ENCODE data around the gene AP5B1.

AP5B1 gene

GRCh38 chr11:65798882-65799281 lies 18.1 kb upstream of the AP5B1 start:
- DNase-seq, result no peak

- no peak for DNase-seq
These were observed 16.9 kb upstream of the AP5B1 start for GRCh38 chr11:65797711-65798110.

- no peak for DNase-seq
These were observed 16.2 kb upstream of the AP5B1 start for GRCh38 chr11:65796726-65797601.

- DNase-seq, result no peak
These were observed 14.1 kb upstream of the AP5B1 start for GRCh38 chr11:65794570-65795510.

GRCh38 chr11:65793625-65794400 lies 13.0 kb upstream of the AP5B1 start:
- no peak for DNase-seq

GRCh38 chr11:65793144-65793581 lies 12.4 kb upstream of the AP5B1 start:
- DNase-seq, result no peak

- DNase-seq, result no peak
These were observed 11.7 kb upstream of the AP5B1 start for GRCh38 chr11:65792456-65792855.

- DNase-seq, result peak; percentile 46
These were observed 11.0 kb upstream of the AP5B1 start for GRCh38 chr11:65791719-65792213.

GRCh38 chr11:65790902-65791650 lies 10.3 kb upstream of the AP5B1 start:
- DNase-seq, result no peak

- no peak for DNase-seq
These were observed 9.5 kb upstream of the AP5B1 start for GRCh38 chr11:65790104-65790901.

- no peak for DNase-seq
These were observed 8.7 kb upstream of the AP5B1 start for GRCh38 chr11:65789230-65790103.

GRCh38 chr11:65788821-65789220 lies 8.0 kb upstream of the AP5B1 start:
- no peak for DNase-seq

GRCh38 chr11:65787649-65788622 lies 7.2 kb upstream of the AP5B1 start:
- DNase-seq, result no peak

GRCh38 chr11:65786786-65787636 lies 6.2 kb upstream of the AP5B1 start, which contains the start of gene OVOL1:
TSS of gene OVOL1 (plus strand) at chr11:65787063. CDS start at chr11:65787374, 311 bp downstream.
- peak; percentile 39 for DNase-seq

- no peak for DNase-seq
These were observed 5.4 kb upstream of the AP5B1 start for GRCh38 chr11:65786008-65786785.

- DNase-seq, result no peak
These were observed 4.7 kb upstream of the AP5B1 start for GRCh38 chr11:65785319-65786007.

All from activated CD8-positive, alpha-beta memory T cell treated with anti-CD3 and anti-CD28 coated beads, Interleukin-2, amount 50 U/mL, for 4 hours (primary cell).